ENCODE results near the gene SERTAD4.
A peak's percentile ranks its signal among the peaks of the same experiment; 100 is the strongest.

SERTAD4 gene

DNA sequence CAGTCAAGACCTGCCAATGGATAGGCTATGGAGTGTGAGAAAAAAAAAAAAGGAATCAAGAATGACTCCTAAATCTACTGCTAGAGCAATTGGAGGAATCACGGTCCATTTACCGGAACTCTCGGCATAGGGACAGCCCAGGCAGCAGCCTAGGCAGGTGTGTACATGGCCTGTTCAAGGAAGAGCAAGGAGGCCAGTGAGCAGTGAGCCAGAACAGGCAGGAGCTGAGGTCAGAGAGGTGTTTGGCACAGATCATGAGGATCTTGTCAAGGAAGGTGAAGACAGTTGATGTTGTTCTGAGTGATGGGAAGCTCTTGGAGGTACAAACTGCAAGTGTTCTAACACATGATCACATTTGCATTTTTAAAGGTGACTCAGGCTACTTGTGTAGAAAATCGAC, 55.5 kb downstream of the SERTAD4 start:
- ATAC-seq (ENCODE audit: low read depth) (no peak), DNase-seq (ENCODE audit: low spot score) (no peak)
- Histone ChIP-seq H3K27ac (ENCODE audit: poor library complexity, severe bottlenecking) (no peak overlapping the region), H3K4me3 (ENCODE audit: severe bottlenecking) (no peak overlapping the region), H3K36me3 (ENCODE audit: low read depth) (no peaks in the 10 kb centered on the region), H3K27me3 (ENCODE audit: insufficient read depth, poor library complexity, severe bottlenecking) (no peaks in the 10 kb centered on the region), H3K9me3 (ENCODE audit: severe bottlenecking) (no peaks in the 10 kb centered on the region), H3K4me1 (ENCODE audit: insufficient read depth, poor library complexity, severe bottlenecking) (no peaks in the 10 kb centered on the region)
- TF ChIP-seq, protein P1, sequence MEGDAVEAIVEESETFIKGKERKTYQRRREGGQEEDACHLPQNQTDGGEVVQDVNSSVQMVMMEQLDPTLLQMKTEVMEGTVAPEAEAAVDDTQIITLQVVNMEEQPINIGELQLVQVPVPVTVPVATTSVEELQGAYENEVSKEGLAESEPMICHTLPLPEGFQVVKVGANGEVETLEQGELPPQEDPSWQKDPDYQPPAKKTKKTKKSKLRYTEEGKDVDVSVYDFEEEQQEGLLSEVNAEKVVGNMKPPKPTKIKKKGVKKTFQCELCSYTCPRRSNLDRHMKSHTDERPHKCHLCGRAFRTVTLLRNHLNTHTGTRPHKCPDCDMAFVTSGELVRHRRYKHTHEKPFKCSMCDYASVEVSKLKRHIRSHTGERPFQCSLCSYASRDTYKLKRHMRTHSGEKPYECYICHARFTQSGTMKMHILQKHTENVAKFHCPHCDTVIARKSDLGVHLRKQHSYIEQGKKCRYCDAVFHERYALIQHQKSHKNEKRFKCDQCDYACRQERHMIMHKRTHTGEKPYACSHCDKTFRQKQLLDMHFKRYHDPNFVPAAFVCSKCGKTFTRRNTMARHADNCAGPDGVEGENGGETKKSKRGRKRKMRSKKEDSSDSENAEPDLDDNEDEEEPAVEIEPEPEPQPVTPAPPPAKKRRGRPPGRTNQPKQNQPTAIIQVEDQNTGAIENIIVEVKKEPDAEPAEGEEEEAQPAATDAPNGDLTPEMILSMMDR (IDR thresholded peaks at IDR 0.05; ENCODE audit: poor library complexity, severe bottlenecking) = no peak

DNA sequence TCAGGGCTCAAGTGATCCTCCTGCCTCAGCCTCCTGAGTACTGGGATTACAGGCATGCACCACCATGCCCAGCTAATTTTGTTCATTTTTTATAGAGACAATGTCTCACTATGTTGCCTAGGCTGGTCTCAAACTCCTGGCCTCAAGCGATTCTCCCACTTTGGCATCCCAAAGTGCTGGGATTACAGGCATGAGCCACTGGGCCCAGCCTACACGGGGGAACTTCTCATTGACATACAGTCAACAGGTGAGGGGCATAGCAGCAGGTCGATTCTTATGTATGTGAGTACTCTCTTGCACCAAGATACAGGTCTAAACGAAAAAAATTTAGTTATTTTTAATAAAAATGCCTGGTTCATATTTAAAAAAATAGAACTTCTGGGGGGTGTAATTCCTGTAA, 56.7 kb downstream of the SERTAD4 start:
- H3K27me3 ChIP-seq (ENCODE audit: insufficient read depth, poor library complexity, severe bottlenecking) = no peaks in the 10 kb centered on the region
- no peaks in the 10 kb centered on the region for H3K4me1 ChIP-seq (ENCODE audit: insufficient read depth, poor library complexity, severe bottlenecking)
- H3K36me3 ChIP-seq (ENCODE audit: low read depth) = no peaks in the 10 kb centered on the region
- H3K9me3 ChIP-seq (ENCODE audit: severe bottlenecking) = no peaks in the 10 kb centered on the region
- DNase-seq (ENCODE audit: low spot score) = no peak
- no peak overlapping the region for H3K4me3 ChIP-seq (ENCODE audit: severe bottlenecking)
- ATAC-seq (ENCODE audit: low read depth) = no peak
- H3K27ac ChIP-seq (ENCODE audit: poor library complexity, severe bottlenecking) = no peak overlapping the region
- TF ChIP-seq, protein P1 (IDR thresholded peaks at IDR 0.05; ENCODE audit: poor library complexity, severe bottlenecking) = no peak

DNA sequence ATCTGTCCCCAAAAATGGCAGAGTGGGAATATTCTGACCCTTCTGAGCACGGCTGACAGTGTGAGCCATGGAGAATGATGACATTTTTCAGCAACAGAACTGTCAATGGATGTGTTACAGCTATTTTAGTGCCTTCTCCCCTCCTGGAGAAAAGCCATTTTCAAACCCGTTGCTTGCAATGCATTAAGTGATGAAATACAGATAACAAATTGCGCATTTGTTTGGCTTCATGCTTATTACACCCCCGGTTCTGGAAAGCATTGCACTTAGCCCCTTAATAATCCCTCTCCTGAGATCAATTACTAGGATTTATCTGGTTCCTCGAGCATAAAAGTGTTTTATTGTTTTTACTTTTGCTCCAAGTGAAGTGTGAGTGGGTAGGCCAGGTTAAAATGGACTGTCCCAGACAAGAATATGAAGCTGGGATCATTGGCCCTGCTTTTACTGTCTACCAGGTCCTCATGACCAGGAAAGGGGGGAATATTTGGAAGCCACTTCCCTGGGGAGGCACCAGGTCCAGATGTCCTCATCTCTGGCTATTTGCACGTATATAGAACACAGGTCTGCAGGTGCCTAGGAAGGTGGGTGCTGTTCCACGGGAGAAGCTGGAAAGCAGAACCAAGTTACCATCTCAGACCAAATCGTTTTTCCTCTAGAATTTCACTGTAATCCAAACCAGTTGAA, 58.6 kb downstream of the SERTAD4 start:
- Histone ChIP-seq H3K4me3 (ENCODE audit: severe bottlenecking) (no peak overlapping the region), H3K4me1 (ENCODE audit: insufficient read depth, poor library complexity, severe bottlenecking) (no peaks in the 10 kb centered on the region), H3K27me3 (ENCODE audit: insufficient read depth, poor library complexity, severe bottlenecking) (no peaks in the 10 kb centered on the region), H3K9me3 (ENCODE audit: severe bottlenecking) (no peaks in the 10 kb centered on the region), H3K27ac (ENCODE audit: poor library complexity, severe bottlenecking) (no peak overlapping the region), H3K36me3 (ENCODE audit: low read depth) (no peaks in the 10 kb centered on the region)
- TF ChIP-seq, protein P1 (IDR thresholded peaks at IDR 0.05; ENCODE audit: poor library complexity, severe bottlenecking) = no peak
- ATAC-seq (ENCODE audit: low read depth) (no peak), DNase-seq (ENCODE audit: low spot score) (no peak)

DNA sequence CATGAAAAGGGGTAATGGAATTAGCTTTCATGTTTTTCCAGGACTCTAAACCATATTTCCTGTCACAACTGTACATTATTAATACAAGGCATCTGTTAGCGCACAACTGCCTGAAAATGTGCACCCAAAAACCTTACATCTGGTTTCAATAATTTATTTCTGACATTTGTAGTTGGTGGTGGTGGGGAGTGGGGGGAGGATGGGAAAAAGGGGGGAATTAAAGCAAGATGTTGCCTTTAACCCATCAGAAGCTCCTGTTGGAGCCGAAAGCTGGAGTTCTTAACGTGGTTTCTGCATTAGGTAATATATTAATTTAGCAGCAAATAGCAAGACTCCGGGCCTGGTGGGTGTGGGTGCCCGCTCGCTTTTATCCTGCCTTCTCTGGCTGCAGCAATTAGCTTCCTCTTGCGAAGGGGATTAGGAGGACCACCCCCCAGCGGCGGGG, 59.2 kb downstream of the SERTAD4 start:
- Histone ChIP-seq H3K9me3 (ENCODE audit: severe bottlenecking) (no peaks in the 10 kb centered on the region), H3K4me1 (ENCODE audit: insufficient read depth, poor library complexity, severe bottlenecking) (no peaks in the 10 kb centered on the region), H3K36me3 (ENCODE audit: low read depth) (no peaks in the 10 kb centered on the region), H3K4me3 (ENCODE audit: severe bottlenecking) (no peak overlapping the region), H3K27me3 (ENCODE audit: insufficient read depth, poor library complexity, severe bottlenecking) (no peaks in the 10 kb centered on the region), H3K27ac (ENCODE audit: poor library complexity, severe bottlenecking) (no peak overlapping the region)
- DNase-seq (ENCODE audit: low spot score) (no peak), ATAC-seq (ENCODE audit: low read depth) (no peak)
- TF ChIP-seq, protein P1 (IDR thresholded peaks at IDR 0.05; ENCODE audit: poor library complexity, severe bottlenecking) = no peak

DNA sequence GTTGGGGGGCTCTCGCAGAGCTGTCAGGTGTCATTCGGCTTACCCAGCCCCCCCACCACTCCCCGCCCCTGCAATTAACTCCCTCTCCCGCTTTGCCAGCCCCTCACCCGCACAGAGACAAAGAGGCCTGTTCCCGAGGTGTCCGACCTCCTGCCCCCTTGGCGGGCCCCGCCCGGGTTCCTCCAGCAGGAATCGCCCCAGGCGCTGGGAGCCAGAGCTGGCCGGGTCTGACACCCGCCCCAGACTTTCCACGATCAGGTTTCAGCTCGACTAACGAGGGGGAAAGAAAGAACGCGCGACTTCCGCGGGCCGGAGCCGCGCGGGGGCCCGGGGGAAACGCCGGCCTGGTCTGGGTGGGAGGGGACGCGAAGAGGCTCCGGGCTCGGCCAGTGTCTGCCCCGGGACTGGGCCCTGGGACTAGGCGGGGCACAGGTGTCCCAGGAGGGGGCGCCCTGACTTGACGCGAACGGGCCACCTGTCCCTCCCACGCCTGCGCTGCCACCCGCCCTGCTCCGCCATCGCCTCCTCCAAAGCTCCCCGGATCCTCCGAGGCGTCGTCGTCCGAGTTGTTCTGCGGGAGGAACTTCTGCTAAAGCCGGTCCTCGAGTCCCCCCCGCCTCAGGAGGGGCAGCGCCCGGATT, 59.8 kb downstream of the SERTAD4 start:
- Histone ChIP-seq H3K27ac (ENCODE audit: poor library complexity, severe bottlenecking) (no peak overlapping the region), H3K4me3 (ENCODE audit: severe bottlenecking) (peak overlapping the region; percentile 24), H3K4me1 (ENCODE audit: insufficient read depth, poor library complexity, severe bottlenecking) (no peaks in the 10 kb centered on the region), H3K36me3 (ENCODE audit: low read depth) (no peaks in the 10 kb centered on the region), H3K9me3 (ENCODE audit: severe bottlenecking) (no peaks in the 10 kb centered on the region), H3K27me3 (ENCODE audit: insufficient read depth, poor library complexity, severe bottlenecking) (no peaks in the 10 kb centered on the region)
- TF ChIP-seq, protein P1 (IDR thresholded peaks at IDR 0.05; ENCODE audit: poor library complexity, severe bottlenecking) = peak; percentile 28
- DNase-seq (ENCODE audit: low spot score) (no peak), ATAC-seq (ENCODE audit: low read depth) (peak; percentile 61)
